GM18526 (cell line): ENCODE results near the gene PARP9.

ENCODE experiments used
- POLR2A ChIP-seq: IDR thresholded peaks from 3 replicates; pipeline ENCODE4 v1.6.1; 2011; ENCODE audit not compliant: insufficient read length; ENCODE audit errors: extremely low read depth

PARP9 gene

GRCh38 chr3:122484985-122485384, 79.1 kb downstream of the PARP9 start:
- TF ChIP-seq POLR2A = no peak

- no peak for TF ChIP-seq POLR2A
Measured at GRCh38 chr3:122481390-122481789, 82.7 kb downstream of the PARP9 start.
